Measurements from ENCODE around the gene MEMO1. TPM values are rescaled to one million over a fixed set of nuclear protein-coding genes. Genes with fewer than 3 reads are reported as not detected.

The MEMO1 gene
- total and polyA plus RNA-seq, 2 of the 4 experiments (the other 2 are of a cell fraction): 23.7 to 49.7 TPM

DNA sequence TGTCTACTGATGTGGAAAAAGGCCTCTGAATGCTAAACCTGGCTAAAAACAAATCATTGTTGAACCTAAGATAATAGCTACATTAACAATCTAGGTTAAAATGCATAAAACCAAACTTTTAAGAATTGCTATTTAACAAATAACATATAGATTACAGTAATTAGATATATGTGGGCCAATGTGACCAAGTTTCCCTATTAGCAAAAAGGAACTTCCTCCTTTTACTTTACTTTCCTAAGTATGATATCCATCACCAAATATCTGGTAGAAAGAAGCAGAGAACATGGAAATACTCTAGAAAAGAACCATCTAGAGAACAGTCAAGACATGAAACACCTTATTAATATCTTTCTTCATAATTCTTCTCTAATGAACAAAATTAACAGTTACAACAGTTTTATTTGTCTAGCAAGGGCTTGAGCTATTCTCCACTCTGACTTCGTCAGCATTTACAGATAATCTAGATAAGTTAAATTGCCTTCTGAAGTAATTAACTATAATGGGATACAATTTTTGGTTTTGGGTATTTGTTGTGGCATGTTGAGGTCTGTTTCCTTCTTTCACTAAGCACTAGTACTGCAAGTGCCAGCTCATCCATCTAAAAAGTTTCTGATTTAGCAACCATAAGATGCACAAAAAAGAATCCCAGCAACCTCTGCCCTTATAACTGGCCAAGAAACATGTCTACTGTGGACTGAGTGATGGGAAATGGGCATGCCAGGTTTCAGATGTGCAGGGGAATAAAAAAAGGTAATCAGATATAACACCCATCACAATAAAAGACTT, 53.3 kb downstream of the MEMO1 start:
- Histone ChIP-seq H2AK5ac (ENCODE audit: low read depth, low read length) (no peak overlapping the region), H4K5ac (ENCODE audit: low read depth, low read length) (no peak overlapping the region), H3K4me2 (ENCODE audit: low read depth, low read length) (no peak overlapping the region), H3K9me3 (ENCODE audit: control insufficient read depth, insufficient read depth, low read length) (no peaks in the 10 kb centered on the region), H3K18ac (ENCODE audit: low read depth, low read length) (no peak overlapping the region), H3K9me1 (ENCODE audit: insufficient read depth, low read length) (peaks cover 5% of the 10 kb centered on the region; the same call in 1 of the 2 replicates), H2BK120ac (ENCODE audit: low read depth, low read length) (no peak overlapping the region), H2BK5ac (ENCODE audit: low read depth, low read length, poor library complexity, severe bottlenecking) (no peak overlapping the region), H3K23ac (ENCODE audit: low read depth, low read length) (no peak overlapping the region), H3K14ac (replicated peaks; ENCODE audit: low read depth, low read length) (no peak overlapping the region), H4K20me1 (ENCODE audit: insufficient read depth, low read length) (peaks cover 27% of the 10 kb centered on the region), H3K4ac (ENCODE audit: low read depth, low read length) (no peak overlapping the region), H3K27ac (ENCODE audit: insufficient read depth, low read length) (no peak overlapping the region), H3K36me3 (ENCODE audit: control insufficient read depth, insufficient read depth, low read length) (no peaks in the 10 kb centered on the region), H3K9ac (ENCODE audit: low read depth, low read length) (no peak overlapping the region), H3K4me3 (ENCODE audit: insufficient read depth, low read depth, low read length) (no peak overlapping the region), H2BK15ac (ENCODE audit: low read depth, low read length) (no peak overlapping the region), H4K8ac (ENCODE audit: low read depth in 2 of 2, low read length in 2 of 2) (no peak overlapping the region), H4K91ac (ENCODE audit: insufficient read depth, low read depth, low read length) (no peak overlapping the region), H2AFZ (replicated peaks; ENCODE audit: low read length, poor library complexity) (no peak overlapping the region), H3K4me1 (ENCODE audit: control insufficient read depth, insufficient read depth, low read length) (peaks cover 2% of the 10 kb centered on the region), H3K79me1 (ENCODE audit: low read depth in 1 of 2, low read length in 2 of 2) (peaks cover 21 to 54% of the 10 kb centered on the region in 2 experiments), H2AK9ac (replicated peaks; ENCODE audit: low read depth, low read length, poor library complexity) (no peak overlapping the region), H2BK20ac (ENCODE audit: low read depth, low read length) (no peak overlapping the region), H3K56ac (ENCODE audit: extremely low read depth, insufficient read depth, low read length) (no peak overlapping the region), H3K27me3 (ENCODE audit: control insufficient read depth, insufficient read depth, low read length) (no peaks in the 10 kb centered on the region)
- WGBS, 2 experiments (ENCODE audit: extremely low coverage in 2 of 2, insufficient read length in 1 of 2): no CpG with 5 or more reads among the region's 1 CpG
- BruUV-seq (replicated peaks): no TSS peak
- ChIA-PET POLR2A (ENCODE audit: unreplicated experiment) (no interaction called here), CTCF (no interaction called here)
- intact Hi-C loops (cut with micrococcal nuclease): no loop called here
- in situ Hi-C loops (cut with MboI; ENCODE audit: low sequenced_read_pairs): no loop called here
- ATAC-seq (ENCODE audit: low read depth) (no peak; the same call in 1 of the 2 replicates), DNase-seq (no peak)
- dilution Hi-C loops (cut with HindIII; ENCODE audit: low sequenced_read_pairs, unreplicated experiment): no loop called here
- TF ChIP-seq FOS (IDR thresholded peaks at IDR 0.05; ENCODE audit: low read depth, low read length) (no peak), CEBPB (IDR thresholded peaks at IDR 0.05; ENCODE audit: low read depth, low read length) (no peak), BHLHE40 (IDR thresholded peaks at IDR 0.05; ENCODE audit: low read depth, low read length) (no peak), SMC3 (IDR thresholded peaks at IDR 0.05; ENCODE audit: low read depth, low read length) (no peak), MAFK (IDR thresholded peaks at IDR 0.05; ENCODE audit: low read depth, low read length) (no peak), CHD1 (IDR thresholded peaks at IDR 0.05; ENCODE audit: low read depth, low read length) (no peak), RCOR1 (IDR thresholded peaks at IDR 0.05; ENCODE audit: insufficient replicate concordance, low read length) (no peak), RAD21 (IDR thresholded peaks at IDR 0.05; ENCODE audit: low read length) (no peak), MXI1 (IDR thresholded peaks at IDR 0.05; ENCODE audit: borderline replicate concordance, low read depth, low read length) (no peak)
- TF ChIP-seq, protein P1, sequence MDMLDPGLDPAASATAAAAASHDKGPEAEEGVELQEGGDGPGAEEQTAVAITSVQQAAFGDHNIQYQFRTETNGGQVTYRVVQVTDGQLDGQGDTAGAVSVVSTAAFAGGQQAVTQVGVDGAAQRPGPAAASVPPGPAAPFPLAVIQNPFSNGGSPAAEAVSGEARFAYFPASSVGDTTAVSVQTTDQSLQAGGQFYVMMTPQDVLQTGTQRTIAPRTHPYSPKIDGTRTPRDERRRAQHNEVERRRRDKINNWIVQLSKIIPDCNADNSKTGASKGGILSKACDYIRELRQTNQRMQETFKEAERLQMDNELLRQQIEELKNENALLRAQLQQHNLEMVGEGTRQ (IDR thresholded peaks at IDR 0.05; ENCODE audit: low read depth, low read length): no peak
- TF ChIP-seq, protein P2, sequence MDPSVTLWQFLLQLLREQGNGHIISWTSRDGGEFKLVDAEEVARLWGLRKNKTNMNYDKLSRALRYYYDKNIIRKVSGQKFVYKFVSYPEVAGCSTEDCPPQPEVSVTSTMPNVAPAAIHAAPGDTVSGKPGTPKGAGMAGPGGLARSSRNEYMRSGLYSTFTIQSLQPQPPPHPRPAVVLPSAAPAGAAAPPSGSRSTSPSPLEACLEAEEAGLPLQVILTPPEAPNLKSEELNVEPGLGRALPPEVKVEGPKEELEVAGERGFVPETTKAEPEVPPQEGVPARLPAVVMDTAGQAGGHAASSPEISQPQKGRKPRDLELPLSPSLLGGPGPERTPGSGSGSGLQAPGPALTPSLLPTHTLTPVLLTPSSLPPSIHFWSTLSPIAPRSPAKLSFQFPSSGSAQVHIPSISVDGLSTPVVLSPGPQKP (IDR thresholded peaks at IDR 0.05; ENCODE audit: borderline replicate concordance, low read depth, low read length): no peak

Measured in IMR-90 (cell line).